A549 (cell line): ENCODE measurements around the gene GPR183. TPM values are rescaled to one million over a fixed set of nuclear protein-coding genes. Genes with fewer than 3 reads are reported as not detected.

ENCODE experiments used
- ATAC-seq, 2 experiments: fragments of 200-7000 bp in 1 of 2; fragments of >200 bp in 1 of 2; cut with Nextera tagmentation in 1 of 2; cut with Tn5 transposase in 1 of 2; 3 replicates each; pipeline versions ENCODE4 v1.8.0 to v1.9.1; 2018 to 2020; ENCODE audit warnings: mild to moderate bottlenecking in 1 of 2, moderate library complexity in 1 of 2
- CTCF ChIA-PET: fragments of 300-600 bp; sonication (Branson Sonifier 250); formaldehyde crosslinking; extraction: SDS; loops from one replicate; lab custom pipeline; 2021; ENCODE audit warnings: antibody characterized with exemption, inconsistent platforms; lab: Yijun Ruan, JAX
- POLR2A ChIA-PET: fragments of 350-600 bp; formaldehyde crosslinking; extraction: SDS; loops from one replicate; lab custom pipeline; 2021; ENCODE audit warnings: antibody characterized with exemption, inconsistent platforms; lab: Yijun Ruan, JAX
- DNase-seq, 2 experiments: peaks; one replicate each; pipeline versions ENCODE4 v3.0.0 to v3.0.0-alpha.2; 2011 to 2016; ENCODE audit warnings: low read depth in 1 of 2, low spot score in 1 of 2
- FAIRE-seq: peaks from 2 replicates; lab custom pipeline; 2011; peaks lifted over from hg19 to GRCh38; lab: Jason Lieb, UNC
- H3K27ac ChIP-seq, 2 experiments: fragments of >200 bp; sonication (Bioruptor Twin); formaldehyde crosslinking; 3 replicates each; pipeline ENCODE4 v1.5.1; 2016 to 2017
- H3K4me1 ChIP-seq: fragments of >200 bp; sonication (Bioruptor Twin); formaldehyde crosslinking; 3 replicates; pipeline ENCODE4 v1.6.1; 2016
- H3K4me2 ChIP-seq: fragments of >200 bp; sonication (Bioruptor Twin); formaldehyde crosslinking; 3 replicates; pipeline ENCODE4 v1.6.1; 2016
- H3K4me3 ChIP-seq: fragments of >200 bp; sonication (Bioruptor Twin); formaldehyde crosslinking; 3 replicates; pipeline ENCODE4 v1.5.1; 2016
- H3K9me3 ChIP-seq: fragments of >200 bp; sonication (Bioruptor Twin); formaldehyde crosslinking; 3 replicates; pipeline ENCODE4 v1.6.1; 2016
- BHLHE40 ChIP-seq: IDR thresholded peaks from 2 replicates; pipeline ENCODE4 v1.6.1; 2012; ENCODE audit warnings: low read depth, low read length, inconsistent platforms
- CBX2 ChIP-seq: fragments of 200-600 bp; sonication (generic); IDR thresholded peaks from 2 replicates; pipeline ENCODE4 v1.6.1; 2016; ENCODE audit warnings: low read depth, mild to moderate bottlenecking, borderline replicate concordance
- CBX8 ChIP-seq: fragments of 200-600 bp; sonication (generic); IDR thresholded peaks from 2 replicates; pipeline ENCODE4 v1.6.1; 2016
- CHD4 ChIP-seq: fragments of 200-600 bp; sonication (generic); IDR thresholded peaks from 2 replicates; pipeline ENCODE4 v1.6.1; 2016; ENCODE audit warnings: antibody characterized with exemption, mild to moderate bottlenecking, borderline replicate concordance
- CTCF ChIP-seq: fragments of >200 bp; sonication (Bioruptor Twin); formaldehyde crosslinking; IDR thresholded peaks from 3 replicates; pipeline ENCODE4 v1.5.1; 2016
- EHF ChIP-seq: fragments of 250-450 bp; sonication (Bioruptor Pico); IDR thresholded peaks from 2 replicates; pipeline ENCODE4 v1.5.0; 2020; ENCODE audit warnings: mild to moderate bottlenecking
- EHMT2 ChIP-seq: fragments of 200-600 bp; sonication (generic); IDR thresholded peaks from 2 replicates; pipeline ENCODE4 v1.6.1; 2016; ENCODE audit warnings: antibody characterized with exemption, low read depth, mild to moderate bottlenecking, moderate library complexity
- ESRRA ChIP-seq: fragments of 150-350 bp; IDR thresholded peaks from 2 replicates; pipeline ENCODE4 v1.6.1; 2014; ENCODE audit warnings: mild to moderate bottlenecking, low read length, borderline replicate concordance
- FOXS1 ChIP-seq: fragments of 250-450 bp; sonication (Bioruptor Pico); IDR thresholded peaks from 2 replicates; pipeline ENCODE4 v1.5.0; 2020; ENCODE audit warnings: mild to moderate bottlenecking, moderate library complexity
- HDAC2 ChIP-seq: fragments of 200-600 bp; sonication (generic); IDR thresholded peaks from 2 replicates; pipeline ENCODE4 v1.6.1; 2016
- HEYL ChIP-seq: fragments of 250-450 bp; sonication (Bioruptor Pico); IDR thresholded peaks from 2 replicates; pipeline ENCODE4 v1.8.0; 2021; ENCODE audit warnings: mild to moderate bottlenecking, moderate library complexity
- HOXB5 ChIP-seq: fragments of 250-450 bp; sonication (Bioruptor Pico); IDR thresholded peaks from 2 replicates; pipeline ENCODE4 v1.5.0; 2020; ENCODE audit warnings: mild to moderate bottlenecking, moderate library complexity
- MAFK ChIP-seq: fragments of 450-650 bp; IDR thresholded peaks from 2 replicates; pipeline ENCODE4 v1.6.1; 2014; ENCODE audit not compliant: partially characterized antibody
- MAZ ChIP-seq: fragments of 150-350 bp; IDR thresholded peaks from 2 replicates; pipeline ENCODE4 v1.6.1; 2014; ENCODE audit warnings: antibody characterized with exemption, low read depth, low read length, borderline replicate concordance
- NFE2L2 ChIP-seq: fragments of 150-350 bp; conservative IDR thresholded peaks from 2 replicates; pipeline ENCODE4 v1.6.1; 2014; ENCODE audit warnings: low read length
- NR3C1 ChIP-seq: fragments of >200 bp; sonication (Bioruptor Twin); formaldehyde crosslinking; IDR thresholded peaks from 3 replicates; pipeline ENCODE4 v1.6.1; 2017
- PBX3 ChIP-seq: IDR thresholded peaks from 2 replicates; pipeline ENCODE4 v1.6.1; 2012
- POLR2AphosphoS2 ChIP-seq: conservative IDR thresholded peaks from 2 replicates; pipeline ENCODE4 v1.6.1; 2012; ENCODE audit warnings: low read length, improper control_type of control experiment, inconsistent platforms
- RARB ChIP-seq: fragments of 250-450 bp; sonication (Bioruptor Pico); IDR thresholded peaks from 2 replicates; pipeline ENCODE4 v1.8.0; 2021; ENCODE audit warnings: mild to moderate bottlenecking, moderate library complexity
- RFX5 ChIP-seq: fragments of 450-650 bp; IDR thresholded peaks from 2 replicates; pipeline ENCODE4 v1.7.1; 2014; ENCODE audit warnings: antibody characterized with exemption, mild to moderate bottlenecking, moderate library complexity
- SMC3 ChIP-seq: fragments of >200 bp; sonication (Bioruptor Twin); formaldehyde crosslinking; IDR thresholded peaks from 3 replicates; pipeline ENCODE4 v1.6.1; 2018; ENCODE audit warnings: inconsistent platforms
- ZC3H11A ChIP-seq: fragments of 450-650 bp; IDR thresholded peaks from 2 replicates; pipeline ENCODE4 v1.6.1; 2014; ENCODE audit warnings: antibody characterized with exemption, mild to moderate bottlenecking
- ZFP36 ChIP-seq: fragments of 450-650 bp; IDR thresholded peaks from 2 replicates; pipeline ENCODE4 v1.6.1; 2014; ENCODE audit warnings: borderline replicate concordance; ENCODE audit not compliant: partially characterized antibody
- WGBS: methylation state at CpG from one replicate; pipeline ENCODE4 v1.1.6; 2017; ENCODE audit errors: missing lambda C conversion rate; 5-methylcytosine and 5-hydroxymethylcytosine counted together
- polyA plus RNA-seq, 4 experiments: library from polyadenylated mRNA; depleted of rRNA in 3 of 4; stranded (reverse); fragments of >200 nt; fragmentation: RNase III in 1 of 4; extraction: RNeasy Plus Mini Kit Qiagen cat#74134 plus additional on column Dnase treatment in 1 of 4; gene quantifications; 2 replicates in 3 of 4; 3 replicates in 1 of 4; pipeline ENCODE4 v1.2.3, GENCODE V29; 2011 to 2017
- TF ChIP-seq, protein P1 (sequence below): fragments of 250-450 bp; sonication (Bioruptor Pico); IDR thresholded peaks from 2 replicates; pipeline ENCODE4 v1.5.0; 2021; ENCODE audit warnings: mild to moderate bottlenecking, moderate library complexity, borderline replicate concordance
- TF ChIP-seq, protein P2 (sequence below): fragments of 150-350 bp; IDR thresholded peaks from 2 replicates; pipeline ENCODE4 v1.6.1; 2014; ENCODE audit warnings: low read depth, mild to moderate bottlenecking, low read length

GPR183 gene
- polyA plus RNA-seq, 2 of the 4 experiments (the other 2 are of a cell fraction), result not detected

DNA sequence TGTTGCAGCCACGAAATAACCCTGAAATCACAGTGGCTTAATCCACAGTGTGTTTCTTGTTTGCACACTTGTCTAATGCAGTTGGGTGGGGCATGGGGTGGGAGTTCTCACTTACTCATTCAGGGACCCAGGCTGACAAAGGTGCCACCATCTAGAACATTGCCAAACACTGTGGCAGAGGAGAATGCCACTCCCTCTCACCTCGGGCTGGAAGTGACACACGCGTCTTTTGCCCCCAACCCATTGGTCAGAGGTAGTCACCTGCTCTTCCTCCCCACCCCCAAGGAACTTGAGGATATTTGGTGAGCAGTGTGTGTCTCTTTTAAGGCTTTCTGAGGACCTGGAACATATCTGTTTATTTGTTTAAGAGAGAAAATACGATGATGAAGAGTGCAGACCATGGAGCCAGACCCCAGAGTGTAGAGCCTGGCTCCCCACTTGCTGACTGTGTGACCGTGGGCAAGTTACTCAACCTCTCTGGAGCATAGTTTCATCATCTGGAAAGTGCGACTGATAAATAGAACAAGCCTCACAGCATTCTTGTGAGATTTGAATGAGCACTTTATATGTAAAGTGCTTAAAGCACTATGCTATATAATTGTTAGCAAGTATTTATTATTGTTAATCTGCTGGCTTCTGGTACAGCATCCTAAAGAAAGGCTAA is 17.4 kb downstream of the GPR183 start:
- FAIRE-seq, result no peak
- POLR2A ChIA-PET, result no interaction called here

DNA sequence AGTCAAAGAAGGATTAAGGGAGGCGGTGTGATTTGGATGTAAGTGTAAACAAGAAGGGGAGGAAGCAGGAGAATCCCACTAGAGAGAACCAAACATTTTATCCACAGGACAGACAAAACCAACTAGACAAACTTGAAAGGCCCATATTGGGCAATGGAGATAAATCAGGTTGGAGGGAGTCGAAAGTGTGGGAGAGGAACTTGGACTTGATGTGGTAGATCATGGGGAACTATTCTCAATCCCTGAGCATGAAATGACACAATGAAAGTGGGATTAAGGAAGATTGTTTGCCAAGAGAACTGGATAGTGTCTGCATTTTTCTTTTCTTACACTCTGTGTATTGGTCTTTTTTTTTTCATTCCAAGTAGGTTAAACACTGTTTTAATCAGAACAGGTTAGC is 17.9 kb downstream of the GPR183 start:
- Histone ChIP-seq H3K4me3 (no peak overlapping the region), H3K4me1 (no peaks in the 10 kb centered on the region), H3K27ac (no peak overlapping the region), H3K9me3 (no peaks in the 10 kb centered on the region), H3K4me2 (no peak overlapping the region)
- no peak for ATAC-seq
- no peak for TF ChIP-seq NFE2L2
- no peak for TF ChIP-seq NR3C1
- no peak for TF ChIP-seq CBX8
- no peak for TF ChIP-seq BHLHE40
- TF ChIP-seq PBX3, result no peak
- no peak for TF ChIP-seq MAZ
- no peak for TF ChIP-seq MAFK
- no peak for TF ChIP-seq HDAC2
- TF ChIP-seq RARB (CRISPR knock-in tag), result no peak
- no peak for TF ChIP-seq CTCF
- no peak for TF ChIP-seq CHD4
- no peak for TF ChIP-seq RFX5
- FAIRE-seq, result no peak
- WGBS, result 90% methylated on average over 2 of the region's 2 CpGs
- no peak for DNase-seq
- ChIA-PET POLR2A (no interaction called here), CTCF (no interaction called here)

More for the DNA sequence above, 17.4 kb downstream of the GPR183 start:
- Histone ChIP-seq H3K27ac (no peak overlapping the region), H3K9me3 (no peaks in the 10 kb centered on the region)
- no peak for ATAC-seq
- TF ChIP-seq BHLHE40, result no peak
- no peak for TF ChIP-seq NFE2L2
- TF ChIP-seq ZC3H11A, result no peak
- TF ChIP-seq ESRRA, result no peak
- no peak for TF ChIP-seq EHMT2
- TF ChIP-seq HOXB5 (CRISPR knock-in tag), result no peak
- TF ChIP-seq HEYL (CRISPR knock-in tag), result no peak
- TF ChIP-seq CBX8, result no peak
- TF ChIP-seq, protein P1, sequence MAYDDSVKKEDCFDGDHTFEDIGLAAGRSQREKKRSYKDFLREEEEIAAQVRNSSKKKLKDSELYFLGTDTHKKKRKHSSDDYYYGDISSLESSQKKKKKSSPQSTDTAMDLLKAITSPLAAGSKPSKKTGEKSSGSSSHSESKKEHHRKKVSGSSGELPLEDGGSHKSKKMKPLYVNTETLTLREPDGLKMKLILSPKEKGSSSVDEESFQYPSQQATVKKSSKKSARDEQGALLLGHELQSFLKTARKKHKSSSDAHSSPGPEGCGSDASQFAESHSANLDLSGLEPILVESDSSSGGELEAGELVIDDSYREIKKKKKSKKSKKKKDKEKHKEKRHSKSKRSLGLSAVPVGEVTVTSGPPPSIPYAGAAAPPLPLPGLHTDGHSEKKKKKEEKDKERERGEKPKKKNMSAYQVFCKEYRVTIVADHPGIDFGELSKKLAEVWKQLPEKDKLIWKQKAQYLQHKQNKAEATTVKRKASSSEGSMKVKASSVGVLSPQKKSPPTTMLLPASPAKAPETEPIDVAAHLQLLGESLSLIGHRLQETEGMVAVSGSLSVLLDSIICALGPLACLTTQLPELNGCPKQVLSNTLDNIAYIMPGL (CRISPR knock-in tag), result no peak
- no peak for TF ChIP-seq FOXS1 (CRISPR knock-in tag)
- TF ChIP-seq SMC3, result no peak
- no peak for TF ChIP-seq ZFP36
- TF ChIP-seq HDAC2, result no peak
- no peak for TF ChIP-seq NR3C1
- no peak for TF ChIP-seq CBX2
- no peak for TF ChIP-seq RFX5
- TF ChIP-seq, protein P2, sequence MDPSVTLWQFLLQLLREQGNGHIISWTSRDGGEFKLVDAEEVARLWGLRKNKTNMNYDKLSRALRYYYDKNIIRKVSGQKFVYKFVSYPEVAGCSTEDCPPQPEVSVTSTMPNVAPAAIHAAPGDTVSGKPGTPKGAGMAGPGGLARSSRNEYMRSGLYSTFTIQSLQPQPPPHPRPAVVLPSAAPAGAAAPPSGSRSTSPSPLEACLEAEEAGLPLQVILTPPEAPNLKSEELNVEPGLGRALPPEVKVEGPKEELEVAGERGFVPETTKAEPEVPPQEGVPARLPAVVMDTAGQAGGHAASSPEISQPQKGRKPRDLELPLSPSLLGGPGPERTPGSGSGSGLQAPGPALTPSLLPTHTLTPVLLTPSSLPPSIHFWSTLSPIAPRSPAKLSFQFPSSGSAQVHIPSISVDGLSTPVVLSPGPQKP, result no peak
- TF ChIP-seq EHF (CRISPR knock-in tag), result no peak
- no peak for TF ChIP-seq POLR2AphosphoS2
- TF ChIP-seq, all 56 proteins: peak for 0
- CTCF ChIA-PET, result no interaction called here
- no peak for DNase-seq
- Histone ChIP-seq H3K4me1 (no peaks in the 10 kb centered on the region), H3K4me3 (no peak overlapping the region), H3K4me2 (no peak overlapping the region)
- WGBS, result 88% methylated on average over 7 of the region's 7 CpGs
